GM19452 (cell line): ENCODE results near the gene GNAO1.

Experiments used
- ATAC-seq: cut with Tn5 transposase; IDR thresholded peaks from one replicate; pipeline ENCODE4 v1.9.1; 2021; ENCODE audit not compliant: unreplicated experiment

GNAO1 gene

DNA sequence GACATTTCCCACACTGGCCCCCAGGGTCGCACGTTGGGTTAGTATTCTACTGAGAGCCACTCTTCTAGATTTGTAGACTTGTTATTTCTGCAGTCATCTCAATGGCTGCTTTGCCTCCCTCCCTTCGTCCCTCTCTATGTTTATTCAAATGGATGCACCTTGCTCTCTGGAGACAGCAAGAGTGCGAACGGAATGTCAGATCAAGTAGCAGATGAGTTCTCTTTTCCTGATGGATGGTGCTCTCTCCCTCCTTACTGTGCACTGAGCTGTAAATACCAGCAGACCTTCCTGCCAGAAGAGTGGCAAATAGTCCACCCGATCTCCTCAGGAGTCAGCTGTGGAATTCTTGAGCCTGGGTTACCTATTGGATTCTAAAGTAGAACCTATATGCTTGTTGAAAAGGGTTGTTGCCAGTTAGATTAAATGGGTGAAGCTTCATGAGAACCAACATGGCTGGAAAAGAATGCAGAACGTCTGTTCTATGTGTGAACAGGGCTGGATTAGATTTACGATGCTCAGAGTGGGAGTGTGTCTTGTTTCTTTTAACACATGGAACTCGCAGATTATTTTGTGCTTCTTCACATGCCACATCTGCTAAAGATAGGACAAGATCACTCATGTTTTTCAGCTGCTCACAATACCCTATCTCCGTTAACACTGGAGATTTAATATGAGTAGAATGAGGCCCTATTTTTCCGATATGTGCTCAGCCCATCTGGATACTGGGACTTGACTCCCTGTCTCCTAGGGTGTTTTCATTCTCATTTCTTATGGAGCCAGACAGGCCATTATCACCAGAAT is 6.1 kb downstream of the GNAO1 start:
- ATAC-seq: no peak

DNA sequence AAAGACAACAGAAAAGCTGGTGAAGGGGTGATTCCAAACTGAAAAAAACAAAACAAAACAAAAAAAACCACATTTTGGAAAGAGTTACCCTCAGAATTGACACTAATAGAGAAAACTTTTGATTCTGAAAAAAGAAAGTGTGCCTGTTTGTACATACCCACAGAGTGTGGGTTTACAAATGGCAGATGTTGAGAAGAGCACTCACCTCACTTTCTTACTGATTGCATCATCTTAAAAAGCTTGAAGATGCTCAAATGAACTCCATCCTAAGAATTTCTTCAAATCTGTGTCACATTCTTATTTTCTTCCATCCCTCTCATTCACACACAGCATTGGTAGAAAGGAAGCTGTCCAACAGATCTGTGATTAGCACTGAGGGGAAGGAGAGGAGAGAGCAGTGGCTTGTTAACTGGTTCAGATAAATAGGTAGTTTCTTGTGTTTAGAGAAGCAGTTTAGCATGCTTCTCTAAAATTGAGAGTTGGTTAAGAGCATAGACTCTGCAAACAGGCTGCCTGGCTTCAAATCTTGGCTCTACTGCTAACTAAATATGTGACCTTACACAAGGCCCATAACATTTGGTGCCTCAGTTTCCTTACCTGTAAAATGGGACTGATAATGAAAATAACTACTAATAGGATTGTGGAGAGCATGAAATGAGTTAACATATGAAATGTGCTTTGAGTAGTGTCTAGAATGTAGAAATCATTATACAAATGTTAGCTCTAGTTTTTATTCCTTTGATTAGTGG is 6.9 kb downstream of the GNAO1 start:
- no peak for ATAC-seq

DNA sequence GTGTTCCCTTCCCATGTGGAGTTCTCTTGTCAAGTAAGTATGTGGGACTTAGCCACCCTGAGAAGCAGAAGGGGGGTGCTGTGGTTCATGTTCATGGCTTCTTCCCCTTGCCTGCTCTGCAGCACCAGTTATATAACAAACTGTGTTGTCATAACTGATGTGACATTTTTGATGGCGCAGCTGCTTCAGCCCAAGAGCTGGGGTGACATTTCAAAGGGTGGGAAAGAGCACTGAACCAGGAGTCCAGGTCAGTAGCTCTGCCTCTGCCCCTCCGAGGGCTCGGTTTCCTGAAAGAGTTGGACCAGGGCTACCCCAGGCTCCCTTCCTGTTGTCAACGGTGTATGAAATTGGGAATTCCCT is 7.4 kb downstream of the GNAO1 start:
- peak; percentile 7 for ATAC-seq

DNA sequence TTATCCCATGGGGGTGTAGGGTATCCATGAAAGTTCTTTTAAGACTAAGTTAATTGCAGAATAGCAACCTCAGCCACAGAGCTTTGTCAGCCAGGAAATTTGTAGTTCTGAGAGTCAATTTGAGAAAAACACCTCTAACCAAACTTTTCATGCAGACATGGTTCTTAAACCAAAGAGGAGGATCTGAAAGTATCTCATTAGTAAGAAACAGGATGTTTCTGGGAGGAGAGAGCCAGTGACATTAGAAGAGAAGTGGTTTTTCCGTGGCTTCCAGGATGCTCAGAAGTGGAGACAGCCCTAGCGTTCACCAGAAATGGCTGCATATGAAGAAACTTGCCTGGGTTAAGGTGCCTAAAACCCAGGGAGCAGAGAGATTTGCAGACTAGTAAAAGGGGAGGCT is 7.9 kb downstream of the GNAO1 start:
- peak; percentile 40 for ATAC-seq

DNA sequence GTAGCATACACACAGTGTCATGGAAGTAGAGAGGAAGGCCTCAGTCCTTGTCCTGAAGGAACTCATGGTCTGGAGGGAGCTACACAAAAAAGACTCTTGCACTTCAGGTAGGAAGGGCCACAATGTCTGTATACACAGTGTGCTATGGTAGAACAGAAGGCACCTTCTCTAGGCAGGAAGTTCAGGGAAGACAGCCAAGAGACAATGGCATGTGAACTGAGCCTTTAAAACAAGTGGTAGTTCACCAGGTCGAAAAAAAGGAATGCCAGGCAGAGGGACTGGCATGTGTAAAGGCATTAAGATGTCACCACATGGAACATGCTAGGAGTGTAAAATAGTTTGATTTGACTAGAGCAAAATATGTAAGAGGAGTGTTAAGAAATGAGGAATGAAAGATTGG is 9.7 kb downstream of the GNAO1 start:
- no peak for ATAC-seq

DNA sequence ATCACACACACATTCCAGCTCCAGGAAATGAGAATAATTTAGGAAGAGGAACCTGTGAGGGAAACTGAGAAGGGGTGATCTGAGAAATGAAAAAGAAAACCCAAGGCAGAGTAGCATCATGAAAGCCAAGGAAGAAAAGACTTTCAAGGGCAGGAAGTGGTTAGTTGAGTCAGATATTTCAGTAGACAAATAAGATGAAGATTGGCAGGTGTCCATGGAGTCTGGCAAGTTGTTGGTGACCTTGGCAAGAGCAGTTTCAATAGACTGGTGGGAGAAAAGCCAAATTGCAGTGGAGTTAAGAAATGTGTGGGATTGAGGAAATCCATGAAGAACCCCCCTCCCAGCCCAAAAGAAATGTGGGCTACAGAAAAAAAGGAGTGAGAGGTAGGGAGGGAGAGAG is 10.7 kb downstream of the GNAO1 start:
- no peak for ATAC-seq

DNA sequence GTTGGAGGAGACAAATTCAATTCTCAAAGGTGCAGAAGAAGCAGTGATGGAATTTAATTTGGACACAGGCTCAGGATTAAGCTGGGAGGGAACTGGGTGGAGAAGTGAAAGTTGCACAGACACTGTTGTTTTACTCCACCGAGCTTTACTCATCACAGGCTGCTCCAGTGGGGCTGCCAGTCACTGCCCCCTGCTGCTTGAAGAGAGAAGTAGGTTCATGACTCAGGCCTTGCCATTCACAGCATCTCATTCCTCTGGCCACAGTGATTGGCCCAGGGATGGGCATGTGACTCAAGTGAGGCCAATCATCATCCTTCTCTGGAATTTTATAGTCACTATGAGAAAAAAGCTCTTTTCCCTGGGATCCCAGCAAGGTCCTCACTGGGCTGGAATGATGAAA is 11.8 kb downstream of the GNAO1 start:
- ATAC-seq: peak; percentile 64

DNA sequence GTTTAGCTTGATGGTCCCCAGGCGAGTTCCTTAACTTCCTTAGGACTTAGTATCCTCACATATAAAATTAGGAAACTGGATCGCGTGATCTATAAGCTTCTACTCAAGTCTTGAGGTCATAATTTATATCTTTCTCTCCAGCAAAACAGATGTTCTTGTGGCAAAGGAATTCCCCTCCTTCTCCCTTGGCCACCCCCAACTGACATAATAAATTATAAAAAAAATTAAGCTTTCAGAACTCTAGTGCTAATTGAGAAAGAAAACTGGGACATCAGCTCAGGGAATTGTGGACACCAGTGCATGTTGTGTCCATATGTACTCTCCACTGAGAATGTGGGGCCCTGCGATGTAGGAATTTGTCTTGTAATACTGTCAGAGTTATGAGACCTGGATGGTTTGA is 13.5 kb downstream of the GNAO1 start:
- no peak for ATAC-seq

DNA sequence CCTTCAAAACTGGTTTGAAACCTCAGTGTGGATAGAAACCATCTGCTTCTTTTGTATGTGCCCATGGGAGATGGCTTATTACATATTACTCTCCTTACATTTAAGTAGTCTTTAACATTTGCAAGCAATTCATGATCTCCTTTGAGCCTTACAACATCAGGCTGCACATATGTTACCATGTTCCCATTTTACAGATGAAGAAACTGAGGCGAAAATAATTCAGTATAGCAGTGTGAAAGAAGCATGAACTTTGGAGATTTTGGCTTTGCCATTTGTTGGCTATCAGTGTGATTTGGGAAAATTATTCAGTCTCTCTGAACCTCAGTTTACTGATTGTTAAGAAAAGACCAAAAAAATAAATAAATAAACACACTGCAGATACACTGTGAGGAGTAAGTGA is 15.7 kb downstream of the GNAO1 start:
- no peak for ATAC-seq

DNA sequence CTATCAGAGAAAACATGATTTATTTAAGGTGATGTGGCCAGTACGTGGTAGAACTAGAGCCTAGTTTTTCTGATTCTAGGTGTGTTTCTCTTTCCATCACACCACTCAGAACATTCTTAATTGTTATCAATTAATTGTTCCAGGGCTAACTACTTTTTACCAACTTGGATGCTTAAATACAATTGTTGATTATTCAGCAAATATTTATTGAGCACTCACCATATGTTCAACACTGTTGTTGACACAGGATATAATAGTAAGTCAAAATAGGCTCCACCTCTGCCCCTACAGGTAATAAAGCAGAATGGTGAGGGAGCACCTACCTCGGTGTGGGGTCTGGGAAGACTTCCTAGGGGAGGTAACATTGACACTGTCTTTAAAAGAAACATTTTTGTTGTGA is 16.1 kb downstream of the GNAO1 start:
- ATAC-seq: no peak

DNA sequence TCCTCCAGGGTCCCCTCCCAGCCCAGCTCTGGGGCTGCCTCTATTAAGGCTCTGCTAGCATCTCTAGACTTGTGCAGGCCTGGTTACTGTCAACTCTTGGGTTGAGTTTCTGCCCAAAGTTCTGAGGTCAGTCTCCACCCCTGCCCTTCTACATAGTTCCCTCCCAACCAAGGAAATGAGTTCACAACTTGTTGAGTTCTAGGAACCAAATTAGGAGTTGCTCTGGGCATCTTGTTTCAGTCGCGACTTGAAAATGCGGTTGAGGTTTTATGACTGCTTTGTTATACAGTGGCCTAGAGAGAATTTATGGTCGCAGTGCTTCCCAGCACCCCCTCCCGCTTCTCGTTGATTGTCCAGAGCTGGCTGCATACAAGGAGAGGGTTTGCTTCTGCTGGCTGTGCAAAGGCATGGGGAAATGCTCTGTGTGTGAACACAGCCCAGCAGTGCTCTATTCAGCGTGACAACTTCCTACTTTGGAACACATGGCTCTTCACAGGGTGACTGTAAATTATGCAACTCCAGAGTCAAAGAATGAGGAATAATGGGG is 20.2 kb downstream of the GNAO1 start:
- no peak for ATAC-seq

DNA sequence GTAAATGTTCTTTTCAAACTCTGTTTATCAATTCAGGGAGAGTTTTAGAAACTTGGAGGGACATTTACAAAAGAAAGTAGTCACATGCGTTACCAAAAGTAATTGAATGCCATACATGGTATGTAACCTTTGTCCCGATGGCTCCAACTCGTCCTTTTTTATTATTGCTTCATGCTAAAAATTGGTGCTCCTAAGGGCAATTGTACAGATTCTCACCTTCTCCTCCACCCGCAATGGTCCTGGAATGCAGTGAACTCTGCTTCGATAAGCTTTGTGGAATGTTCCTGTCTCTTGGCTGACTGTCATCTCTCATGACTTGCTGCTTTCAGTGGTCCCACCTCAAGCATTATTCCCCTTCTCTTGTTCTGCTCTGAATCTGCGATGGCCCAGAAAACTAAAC is 20.9 kb downstream of the GNAO1 start:
- no peak for ATAC-seq

DNA sequence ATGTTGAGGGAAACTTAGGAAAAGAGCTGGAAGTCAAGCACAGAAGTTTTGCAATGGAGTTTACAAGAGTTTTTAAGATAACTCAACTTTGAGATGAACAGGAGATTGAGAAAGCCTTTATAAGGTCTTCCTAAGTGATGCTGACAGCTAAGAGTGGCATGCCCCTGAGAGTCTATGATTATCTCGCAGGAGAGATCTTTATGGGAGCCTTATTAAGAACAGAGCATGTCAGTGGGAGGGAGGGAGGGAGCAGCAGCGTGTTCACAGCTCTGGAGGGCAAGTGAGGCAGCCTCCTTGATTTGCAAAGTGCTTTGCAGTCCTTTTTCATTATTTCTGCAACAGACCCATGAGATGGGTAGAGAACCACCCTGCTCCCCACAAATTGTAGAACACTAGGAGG is 30.7 kb downstream of the GNAO1 start:
- no peak for ATAC-seq

DNA sequence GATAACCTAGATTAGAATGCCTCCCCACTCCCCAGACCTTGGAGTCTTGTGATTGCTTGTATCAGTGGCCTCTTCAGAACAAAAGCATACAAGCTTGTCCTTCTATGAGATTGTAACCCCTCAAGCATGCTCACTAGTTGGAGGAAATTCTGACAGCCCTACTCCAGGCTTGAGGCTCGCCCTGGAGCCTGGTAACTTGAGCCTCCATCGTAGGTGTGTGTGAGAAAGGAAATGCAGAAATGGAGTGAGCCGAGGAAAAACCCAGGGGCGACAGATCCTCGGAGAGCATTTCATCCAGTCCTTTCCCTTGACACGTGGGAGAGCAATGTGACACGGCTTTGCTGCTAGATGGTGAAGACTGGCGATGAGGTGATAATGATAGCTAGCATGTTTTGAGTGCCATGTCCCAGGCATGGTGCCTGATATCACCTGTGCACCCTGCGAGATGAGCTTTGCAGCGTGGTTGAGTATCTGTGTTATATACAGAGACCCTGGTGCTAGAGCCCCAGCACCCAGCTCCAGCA is 31.2 kb downstream of the GNAO1 start:
- ATAC-seq: no peak

DNA sequence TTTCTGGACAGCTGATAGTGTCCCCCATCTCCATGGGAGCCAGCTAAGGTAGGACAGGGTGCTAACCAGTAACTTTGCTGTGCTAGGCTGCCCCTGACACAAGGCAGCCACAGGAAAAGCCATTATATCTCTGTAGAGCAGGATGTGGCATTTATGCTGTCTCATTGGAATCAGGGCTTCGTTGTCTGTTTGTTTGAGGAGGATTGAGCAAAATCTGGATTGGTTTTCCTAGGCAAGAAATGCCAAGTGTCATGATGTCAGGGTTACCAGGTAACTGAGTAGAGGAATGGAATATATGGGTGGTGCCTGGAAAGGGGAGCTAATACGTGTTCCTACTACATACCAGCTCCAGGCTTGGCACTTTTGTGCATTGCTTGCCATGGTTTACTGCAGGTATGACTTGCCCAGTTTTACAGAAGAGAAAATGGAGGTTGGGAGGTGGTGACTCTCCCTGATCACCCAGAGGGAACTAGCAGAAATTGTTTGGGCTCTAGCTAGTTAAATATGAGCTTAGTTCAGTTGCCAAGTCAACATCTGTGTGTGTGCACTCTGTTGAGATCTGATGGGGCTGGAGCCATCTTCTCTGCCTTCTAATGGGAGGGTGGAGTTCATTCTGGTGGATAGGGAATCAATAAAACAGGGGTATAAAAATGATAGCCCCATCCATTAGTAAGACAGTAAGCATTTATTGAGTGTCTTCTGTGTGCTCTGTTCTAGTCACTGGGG is 33.9 kb downstream of the GNAO1 start:
- no peak for ATAC-seq

DNA sequence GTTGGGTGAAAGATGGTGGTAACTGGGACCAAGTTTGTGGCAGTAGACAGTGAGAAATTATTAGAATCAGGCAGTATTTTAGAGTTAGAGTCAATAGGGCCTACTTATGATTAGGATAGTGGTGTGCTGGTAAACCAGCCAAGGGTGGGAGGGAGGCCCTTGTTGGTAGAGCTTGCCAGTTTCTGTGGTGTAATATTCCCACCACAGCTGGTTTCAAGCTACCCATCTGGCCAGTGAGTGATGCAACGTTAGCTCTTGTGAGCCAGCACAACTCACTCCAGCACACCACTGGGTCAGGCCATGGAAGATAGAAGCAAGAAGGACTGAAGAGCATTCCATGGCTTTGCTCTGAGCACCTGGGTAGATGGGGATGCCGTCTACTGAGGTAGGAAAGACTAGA is 34.9 kb downstream of the GNAO1 start:
- no peak for ATAC-seq

DNA sequence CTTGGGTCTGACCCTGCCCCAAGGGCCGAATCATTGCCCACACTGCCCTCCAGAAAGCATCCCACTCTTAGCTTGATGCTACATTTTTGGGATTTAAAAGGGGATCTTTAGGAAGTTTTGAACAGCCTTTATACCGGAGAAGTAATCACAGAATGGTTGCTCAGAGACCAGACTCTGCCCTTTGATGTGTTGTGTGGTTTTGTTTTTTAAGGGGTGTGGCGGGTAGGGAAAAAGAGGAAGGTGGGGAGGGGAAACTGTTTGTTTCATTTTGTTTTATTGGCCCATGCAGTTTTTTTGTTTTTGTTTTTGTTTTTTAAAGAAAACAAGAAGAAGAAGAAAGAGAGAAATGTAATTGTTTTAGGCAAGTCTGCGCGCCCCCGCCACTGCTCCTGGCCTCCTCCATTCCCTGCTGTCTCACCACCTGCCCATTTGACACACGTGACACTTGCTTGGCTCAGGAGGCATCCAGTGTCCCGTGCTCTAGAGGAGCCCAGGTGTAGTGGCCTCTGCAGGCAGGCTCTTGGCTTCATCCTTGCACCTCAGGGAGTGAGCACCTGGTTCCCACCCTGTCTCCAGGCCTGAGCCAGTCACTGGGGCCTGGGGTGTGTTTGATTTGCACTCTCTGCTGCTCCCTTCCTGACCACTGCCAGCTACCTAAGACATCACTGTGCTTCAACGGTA is 35.7 kb downstream of the GNAO1 start:
- no peak for ATAC-seq

DNA sequence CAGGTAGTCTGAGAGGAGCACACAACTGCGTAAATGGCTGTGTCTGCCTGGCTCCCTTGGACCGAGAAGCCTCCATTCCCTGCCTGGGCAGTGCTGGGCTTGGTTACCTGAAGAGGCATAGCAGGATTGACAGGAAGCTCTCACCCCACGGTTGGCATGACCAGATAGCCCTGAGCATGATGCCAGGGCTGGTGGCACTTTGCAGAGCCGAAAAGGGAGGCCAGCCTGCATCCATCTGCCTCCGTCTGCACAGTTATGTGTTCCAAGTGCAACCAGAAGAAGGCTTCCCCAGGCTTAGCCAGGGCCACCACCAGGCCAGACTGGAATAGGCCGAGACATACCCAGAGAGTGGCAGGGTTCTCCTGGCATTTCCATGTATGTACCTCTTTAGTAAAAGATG is 36.6 kb downstream of the GNAO1 start:
- no peak for ATAC-seq

DNA sequence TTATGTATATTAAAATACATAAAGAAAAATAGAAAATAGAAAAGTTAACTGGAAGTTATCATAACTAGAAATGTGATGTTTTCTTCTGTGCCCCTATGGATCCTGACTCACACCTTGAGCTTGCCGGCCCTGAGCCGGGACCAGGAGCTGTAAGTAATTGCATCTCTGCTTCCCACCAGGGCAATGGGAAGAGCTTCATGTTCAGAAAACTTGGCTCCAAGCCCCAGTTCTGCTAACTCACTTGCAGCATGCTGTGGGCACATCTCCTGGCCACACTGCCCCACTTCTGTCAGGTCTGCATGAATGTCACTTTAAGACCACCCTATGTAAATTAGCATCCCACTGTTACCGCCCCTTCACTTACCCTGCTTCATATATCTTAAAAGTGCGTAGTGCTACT is 37.2 kb downstream of the GNAO1 start:
- ATAC-seq: no peak

DNA sequence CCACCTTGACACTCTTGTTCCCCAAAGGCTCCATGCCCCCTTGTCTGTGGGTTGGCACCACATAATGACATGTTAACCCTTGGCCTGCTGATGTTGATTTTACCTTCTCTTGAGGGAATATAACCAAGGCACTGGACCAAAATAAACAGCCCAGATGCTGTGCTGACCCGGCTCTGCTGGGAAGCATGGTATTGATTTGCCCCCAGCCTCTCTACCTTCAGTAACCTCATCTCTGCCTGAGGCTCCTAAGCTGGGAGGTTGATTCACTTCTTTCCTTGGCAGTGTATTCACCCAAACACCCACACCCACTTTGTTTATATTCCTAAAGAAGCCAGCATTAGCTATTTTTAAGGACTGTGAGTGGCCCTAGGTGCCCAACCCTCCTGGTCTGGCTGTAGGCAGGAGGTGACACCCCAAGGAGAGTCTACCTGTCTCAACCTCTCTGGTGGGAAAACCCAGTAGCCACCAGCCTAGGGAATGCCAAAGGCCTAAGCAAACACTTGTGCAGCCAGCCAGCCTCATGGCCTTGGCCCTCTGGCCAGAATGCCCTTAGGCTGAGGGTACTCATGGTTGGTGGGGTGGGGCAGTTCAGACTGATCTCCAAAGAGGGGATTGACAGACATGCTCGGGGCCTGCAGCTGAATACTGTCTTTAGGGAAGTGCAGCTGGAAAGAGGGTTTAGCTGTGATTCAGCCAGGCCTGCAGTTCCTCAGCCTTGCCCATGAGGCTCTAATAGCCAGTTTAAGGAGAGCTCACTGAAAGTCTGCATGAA is 42.7 kb downstream of the GNAO1 start:
- no peak for ATAC-seq
